B cell (primary cell): ENCODE data around the gene ZNF692. TPM values are rescaled to one million over a fixed set of nuclear protein-coding genes. Genes with fewer than 3 reads are reported as not detected.

Experiments
- ATAC-seq: fragments of 200-7000 bp; cut with Tn5 transposase; one replicate; pipeline ENCODE4 v1.10.0; 2021; ENCODE audit warnings: low read depth, mild to moderate bottlenecking, moderate number of reproducible peaks, moderate library complexity
- CTCF ChIA-PET: fragments of 350-600 bp; sonication (Branson Sonifier 250); formaldehyde crosslinking; loops from one replicate; lab custom pipeline; 2021; ENCODE audit warnings: antibody characterized with exemption, inconsistent platforms; lab: Charles Lee
- POLR2A ChIA-PET: fragments of 350-600 bp; sonication (Branson Sonifier 250); formaldehyde crosslinking; loops from one replicate; lab custom pipeline; 2021; ENCODE audit warnings: antibody characterized with exemption; lab: Charles Lee
- DNase-seq: peaks from one replicate; pipeline ENCODE4 v3.0.0; 2013
- H2AFZ ChIP-seq: 2 replicates; pipeline ENCODE4 v1.6.1; 2012; ENCODE audit warnings: mild to moderate bottlenecking, low read depth, low read length; ENCODE audit not compliant: insufficient read depth, poor library complexity, severe bottlenecking
- H3K27ac ChIP-seq, 2 donors: 1 replicate in 1 of 2; 2 replicates in 1 of 2; pipeline ENCODE4 v1.5.1; 2012 to 2013; ENCODE audit warnings: low read length in 2 of 2, mild to moderate bottlenecking in 2 of 2, moderate library complexity in 1 of 2
- H3K27me3 ChIP-seq, 4 experiments: fragments of 200-600 bp in 1 of 4; sonication (generic) in 1 of 4; replicated peaks in 1 of 4; 1 replicate in 2 of 4; 2 replicates in 2 of 4; pipeline versions ENCODE4 v1.6.1 to v1.7.0; 2013 to 2016; ENCODE audit warnings: low read length in 3 of 4, mild to moderate bottlenecking in 2 of 4, mixed read lengths in 1 of 4, moderate library complexity in 1 of 4; ENCODE audit not compliant: insufficient read depth in 4 of 4, control insufficient read depth in 3 of 4; ENCODE audit errors: control extremely low read depth in 1 of 4
- H3K36me3 ChIP-seq, 2 experiments: replicated peaks in 1 of 2; 1 replicate in 1 of 2; 2 replicates in 1 of 2; pipeline versions ENCODE4 v1.6.1 to v1.7.1; 2013; ENCODE audit warnings: low read length in 1 of 2; ENCODE audit not compliant: insufficient read depth in 2 of 2, control insufficient read depth in 1 of 2; ENCODE audit errors: control extremely low read depth in 1 of 2, extremely low read depth in 1 of 2
- H3K4me1 ChIP-seq, 2 donors: fragments of 200-600 bp in 1 of 2; sonication (generic) in 1 of 2; 1 replicate in 1 of 2; 2 replicates in 1 of 2; pipeline versions ENCODE4 v1.5.1 to v1.6.1; 2013 to 2017; ENCODE audit warnings: low read length in 2 of 2; ENCODE audit not compliant: control insufficient read depth in 2 of 2, insufficient read depth in 2 of 2
- H3K4me2 ChIP-seq: replicated peaks from 2 replicates; pipeline ENCODE3; 2012; ENCODE audit warnings: mild to moderate bottlenecking, low read depth, low read length; ENCODE audit not compliant: poor library complexity, severe bottlenecking
- H3K4me3 ChIP-seq, 5 experiments: fragments of 200-600 bp in 1 of 5; sonication (generic) in 1 of 5; 1 replicate in 3 of 5; 2 replicates in 2 of 5; pipeline versions ENCODE4 v1.5.1 to v1.7.0; 2011 to 2016; ENCODE audit warnings: low read length in 4 of 5, mild to moderate bottlenecking in 4 of 5, low read depth in 2 of 5, control low read depth in 1 of 5, moderate library complexity in 1 of 5; ENCODE audit not compliant: insufficient read depth in 1 of 5; ENCODE audit errors: control extremely low read depth in 1 of 5, extremely low read depth in 1 of 5
- H3K79me2 ChIP-seq: fragments of 200-600 bp; sonication (generic); one replicate; pipeline ENCODE4 v1.6.0; 2016; ENCODE audit warnings: low read length; ENCODE audit not compliant: control insufficient read depth, insufficient read depth
- H3K9ac ChIP-seq: fragments of 200-600 bp; sonication (generic); 2 replicates; pipeline ENCODE4 v1.6.1; 2017; ENCODE audit warnings: mild to moderate bottlenecking, low read length, moderate library complexity
- H3K9me3 ChIP-seq, 3 donors: one replicate each; pipeline versions ENCODE4 v1.6.1 to v1.7.1; 2013; ENCODE audit warnings: low read length in 2 of 3; ENCODE audit not compliant: control insufficient read depth in 2 of 3, insufficient read depth in 1 of 3; ENCODE audit errors: control extremely low read depth in 1 of 3
- H4K20me1 ChIP-seq: 2 replicates; pipeline ENCODE4 v1.6.0; 2012; ENCODE audit warnings: mild to moderate bottlenecking, low read length; ENCODE audit not compliant: insufficient read depth, control insufficient read depth, poor library complexity, severe bottlenecking
- H3K27ac Mint-ChIP-seq: one replicate; pipeline ENCODE4 v1.8.0; 2021; ENCODE audit warnings: mixed read lengths
- H3K27me3 Mint-ChIP-seq: one replicate; pipeline ENCODE4 v1.8.0; 2021; ENCODE audit warnings: mixed read lengths
- H3K4me1 Mint-ChIP-seq: one replicate; pipeline ENCODE4 v1.8.0; 2021; ENCODE audit warnings: mixed read lengths
- H3K4me3 Mint-ChIP-seq: one replicate; pipeline ENCODE4 v1.8.0; 2021; ENCODE audit warnings: mixed read lengths
- H3K9me3 Mint-ChIP-seq: one replicate; pipeline ENCODE4 v1.8.0; 2022; ENCODE audit warnings: mixed read lengths; ENCODE audit not compliant: insufficient read depth
- CTCF ChIP-seq: fragments of 200-600 bp; IDR thresholded peaks from one replicate; pipeline ENCODE4 v1.8.0; 2022; ENCODE audit warnings: antibody characterized with exemption, mild to moderate bottlenecking
- EZH2 ChIP-seq: IDR thresholded peaks from 2 replicates; pipeline ENCODE4 v1.6.1; 2012; ENCODE audit warnings: borderline replicate concordance, low read depth, mild to moderate bottlenecking, moderate library complexity, low read length; ENCODE audit not compliant: insufficient read depth, poor library complexity, severe bottlenecking
- WGBS: methylation state at CpG from one replicate; pipeline ENCODE4 v1.1.5; 2013; ENCODE audit warnings: missing lambda C conversion rate; ENCODE audit not compliant: insufficient coverage; 5-methylcytosine and 5-hydroxymethylcytosine counted together
- intact Hi-C: fragments of 100-400 bp; cut with micrococcal nuclease; formaldehyde crosslinking; loops from one replicate; pipeline ENCODE4 v1.10.0; 2022
- polyA plus RNA-seq: library from polyadenylated mRNA; depleted of rRNA; stranded (reverse); fragments of >200 nt; gene quantifications from 2 replicates; pipeline ENCODE4 v1.2.3, GENCODE V29; 2012
- total RNA-seq, 2 donors: library from RNA; stranded (reverse); fragments of 120-200 nt in 1 of 2; gene quantifications; 1 replicate in 1 of 2; 2 replicates in 1 of 2; pipeline versions ENCODE4 v1.2.3 to v1.2.4, GENCODE V29; 2013 to 2022

Gene ZNF692
- total and polyA plus RNA-seq, 2 donors (not counting 1 experiment from before 2014, with no cell fraction given) = 56.9 to 157 TPM

- 0% methylated on average over 1 of the region's 4 CpGs for WGBS
- peaks cover 1% of the 10 kb centered on the region for H3K27me3 Mint-ChIP-seq
- H3K79me2 ChIP-seq = peaks cover 40% of the 10 kb centered on the region
Measured at GRCh38 chr1:248905662-248906008, 46.8 kb upstream of the ZNF692 start.

More at GRCh38 chr1:248905662-248906008, 46.8 kb upstream of the ZNF692 start:
- no peaks in the 10 kb centered on the region for H3K9me3 Mint-ChIP-seq
- Histone ChIP-seq H3K4me3 (peak overlapping the region; percentile 56 to 84 (median 71)), H3K4me1 (peaks cover 15 to 20% of the 10 kb centered on the region in 2 donors), H3K9me3 (no peaks in the 10 kb centered on the region), H2AFZ (peak overlapping the region; percentile 99), H3K4me2 (peak overlapping the region; percentile 88), H3K27me3 (peaks cover 0 to under 1% (median 0%) of the 10 kb centered on the region in 4 experiments), H3K36me3 (no peaks in the 10 kb centered on the region), H4K20me1 (peaks cover 18% of the 10 kb centered on the region), H3K27ac (peak overlapping the region; percentile 78 to 94), H3K9ac (peak overlapping the region; percentile 89)
- DNase-seq = no peak
- intact Hi-C loops = loop anchor here (1.0 kb wide), 4 partner anchors 31 to 79 kb away; partner anchors contain the start of genes ZNF672 and ZNF692
- CTCF ChIA-PET = interaction anchor here (1.0 to 1.6 kb wide), 3 partner anchors 21 to 47 kb away, joined by 3 to 4 read pairs (median 3); partner anchors contain the start of gene ZNF692
- peak overlapping the region; percentile 97 for H3K27ac Mint-ChIP-seq
- POLR2A ChIA-PET = interaction anchor here (1.1 to 2.0 kb wide), 3 partner anchors 47 to 80 kb away, joined by 7 to 13 read pairs (median 10); partner anchors contain the start of genes SH3BP5L, ZNF672 and ZNF692
- H3K4me3 Mint-ChIP-seq = peak overlapping the region; percentile 94
- no peak for ATAC-seq
- TF ChIP-seq CTCF (no peak), EZH2 (no peak)
- H3K4me1 Mint-ChIP-seq = peaks cover 45% of the 10 kb centered on the region
